Tibial artery (tissue), 4 donors: ENCODE results near the gene CD8B2.
"Not testable (repeated sequence)": the region's sequence is repeated elsewhere in the genome, so short reads cannot be mapped to it uniquely, and the experiment has no call there.

Source experiments
- DNase-seq, 2 donors: peaks; one replicate each; pipeline ENCODE4 v3.0.0-alpha.2; 2019
- H3K27ac ChIP-seq, 2 donors: fragments of 200-600 bp; sonication (generic) in 1 of 2; 1 replicate in 1 of 2; 2 replicates in 1 of 2; pipeline ENCODE4 v1.5.1; 2018 to 2019; ENCODE audit warnings: mild to moderate bottlenecking in 1 of 2
- H3K27me3 ChIP-seq, 2 donors: fragments of 200-600 bp; sonication (generic) in 1 of 2; one replicate each; pipeline versions ENCODE4 v1.5.1 to v1.6.0; 2016 to 2019
- H3K36me3 ChIP-seq, 3 donors: fragments of 200-600 bp; sonication (generic) in 2 of 3; one replicate each; pipeline ENCODE4 v1.5.1; 2016 to 2019; ENCODE audit warnings: mild to moderate bottlenecking in 2 of 3
- H3K4me1 ChIP-seq, 4 donors: fragments of 200-600 bp; sonication (generic) in 2 of 4; 1 replicate in 3 of 4; 2 replicates in 1 of 4; pipeline ENCODE4 v1.5.1; 2016 to 2019
- H3K4me3 ChIP-seq, 2 donors: fragments of 200-600 bp; sonication (generic) in 1 of 2; 1 replicate in 1 of 2; 2 replicates in 1 of 2; pipeline ENCODE4 v1.5.1; 2018 to 2019; ENCODE audit warnings: mild to moderate bottlenecking in 2 of 2
- H3K9me3 ChIP-seq, 3 donors: fragments of 200-600 bp; sonication (generic) in 1 of 3; one replicate each; pipeline ENCODE4 v1.5.1; 2016 to 2019
- intact Hi-C: fragments of 100-400 bp; cut with DNase I; formaldehyde crosslinking; loops from one replicate; pipeline ENCODE4 v1.15.0; 2023; ENCODE audit warnings: low total_unique reads
- TF ChIP-seq, protein P1 (sequence below), 2 experiments: fragments of 200-600 bp in 1 of 2; fragments of 450-650 bp in 1 of 2; IDR thresholded peaks; one replicate each; pipeline ENCODE4 v1.5.1; 2017 to 2019; ENCODE audit warnings: antibody characterized with exemption in 2 of 2, mild to moderate bottlenecking in 1 of 2, moderate library complexity in 1 of 2

CD8B2 gene

DNA sequence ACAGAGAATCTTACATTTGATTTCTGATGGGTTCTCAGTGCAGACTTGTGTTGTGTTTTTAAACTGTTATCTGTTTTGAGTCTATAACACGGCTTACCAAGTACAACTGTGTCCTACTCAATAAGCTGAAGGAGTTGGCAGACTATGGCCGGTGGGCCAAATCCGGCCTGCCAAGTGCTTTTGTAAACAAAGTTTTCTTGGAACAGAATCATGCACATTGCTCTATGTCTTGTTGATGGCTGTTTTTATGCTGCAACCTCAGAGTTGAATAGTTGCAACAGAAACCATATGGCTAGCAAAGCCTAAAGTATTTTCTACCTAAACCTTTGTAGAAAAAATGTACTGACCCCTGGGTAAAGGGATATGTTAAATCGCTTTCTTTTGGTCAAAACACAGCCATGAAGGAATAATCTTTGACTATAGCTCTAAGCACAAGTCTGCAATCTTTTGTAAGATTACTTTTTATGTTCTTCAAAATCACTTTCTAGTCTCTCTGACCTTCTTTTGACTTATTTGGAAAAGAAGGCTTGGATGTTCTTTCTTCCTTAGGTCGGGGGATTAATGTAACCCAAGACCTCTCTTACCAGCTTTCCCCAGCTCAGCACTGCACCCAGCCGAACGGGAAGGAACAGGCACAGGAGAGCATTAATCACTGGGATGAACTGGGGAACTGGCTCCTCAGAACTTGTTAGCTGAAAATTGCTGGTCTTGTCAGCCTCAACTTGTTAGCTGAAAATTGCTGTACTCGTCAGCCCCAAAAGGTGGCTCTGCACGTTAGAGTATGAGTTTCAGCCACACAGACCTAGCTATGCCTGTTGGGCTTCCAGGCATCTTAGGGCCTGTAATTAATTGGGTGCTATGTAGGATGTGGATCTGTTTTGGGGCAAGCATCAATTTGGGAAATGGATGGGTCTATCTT lies 75.4 kb downstream of the CD8B2 start:
- intact Hi-C loops: no loop called here
- no peak for DNase-seq
- TF ChIP-seq, protein P1, sequence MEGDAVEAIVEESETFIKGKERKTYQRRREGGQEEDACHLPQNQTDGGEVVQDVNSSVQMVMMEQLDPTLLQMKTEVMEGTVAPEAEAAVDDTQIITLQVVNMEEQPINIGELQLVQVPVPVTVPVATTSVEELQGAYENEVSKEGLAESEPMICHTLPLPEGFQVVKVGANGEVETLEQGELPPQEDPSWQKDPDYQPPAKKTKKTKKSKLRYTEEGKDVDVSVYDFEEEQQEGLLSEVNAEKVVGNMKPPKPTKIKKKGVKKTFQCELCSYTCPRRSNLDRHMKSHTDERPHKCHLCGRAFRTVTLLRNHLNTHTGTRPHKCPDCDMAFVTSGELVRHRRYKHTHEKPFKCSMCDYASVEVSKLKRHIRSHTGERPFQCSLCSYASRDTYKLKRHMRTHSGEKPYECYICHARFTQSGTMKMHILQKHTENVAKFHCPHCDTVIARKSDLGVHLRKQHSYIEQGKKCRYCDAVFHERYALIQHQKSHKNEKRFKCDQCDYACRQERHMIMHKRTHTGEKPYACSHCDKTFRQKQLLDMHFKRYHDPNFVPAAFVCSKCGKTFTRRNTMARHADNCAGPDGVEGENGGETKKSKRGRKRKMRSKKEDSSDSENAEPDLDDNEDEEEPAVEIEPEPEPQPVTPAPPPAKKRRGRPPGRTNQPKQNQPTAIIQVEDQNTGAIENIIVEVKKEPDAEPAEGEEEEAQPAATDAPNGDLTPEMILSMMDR (IDR thresholded peaks at IDR 0.05): no peak
- peaks cover 0 to 54% (median 34%) of the 10 kb centered on the region in 4 donors for H3K4me1 ChIP-seq
- peak overlapping the region; percentile 43 to 66 for H3K27ac ChIP-seq
- no peaks in the 10 kb centered on the region for H3K36me3 ChIP-seq
- no peaks in the 10 kb centered on the region for H3K9me3 ChIP-seq
- H3K27me3 ChIP-seq: no peaks in the 10 kb centered on the region
- no peak overlapping the region for H3K4me3 ChIP-seq

DNA sequence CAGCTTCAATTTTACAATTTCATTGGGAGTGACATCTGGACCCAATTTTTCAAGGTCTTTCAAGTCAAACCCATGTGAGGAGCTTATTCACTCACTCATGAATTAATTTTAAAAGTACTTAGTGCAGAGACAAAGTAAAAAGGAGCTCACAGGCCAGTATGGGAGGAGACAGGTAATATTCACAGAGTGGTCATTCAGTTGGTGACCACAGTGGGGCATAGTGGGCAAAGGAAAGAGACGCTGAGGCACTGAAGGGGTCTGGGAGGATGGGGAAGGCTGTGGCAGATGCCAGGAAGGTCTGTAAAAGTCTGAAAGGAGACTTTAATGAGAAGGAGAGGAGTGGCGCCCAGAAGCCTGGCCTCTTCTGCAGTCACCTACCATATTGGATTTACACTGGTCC lies 76.0 kb downstream of the CD8B2 start:
- Histone ChIP-seq H3K4me1 (peaks cover 0 to 54% (median 34%) of the 10 kb centered on the region in 4 donors), H3K27ac (peak overlapping the region; percentile 43 to 66), H3K4me3 (no peak overlapping the region), H3K36me3 (no peaks in the 10 kb centered on the region), H3K9me3 (no peaks in the 10 kb centered on the region), H3K27me3 (no peaks in the 10 kb centered on the region)
- TF ChIP-seq, protein P1 (IDR thresholded peaks at IDR 0.05): no peak
- intact Hi-C loops: no loop called here
- no peak for DNase-seq

DNA sequence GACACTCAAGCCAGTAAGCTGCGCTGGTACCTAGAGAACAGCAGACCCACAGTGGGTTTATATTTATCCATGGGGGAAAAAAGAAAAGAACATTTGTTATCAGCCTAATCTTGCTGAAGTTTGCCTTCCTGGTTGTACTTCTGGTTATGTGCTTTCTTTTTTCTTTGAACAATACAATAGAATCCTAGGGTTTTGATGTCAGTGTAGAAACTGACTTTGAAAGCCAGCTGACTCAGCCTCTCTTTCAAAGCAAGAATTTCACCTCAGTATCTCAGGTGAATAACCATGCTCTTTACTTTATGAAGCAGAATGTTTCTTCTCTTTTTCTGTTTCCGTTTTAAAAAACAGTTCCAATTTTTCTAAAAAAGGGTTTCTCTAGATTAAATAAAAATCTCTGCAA lies 78.4 kb downstream of the CD8B2 start:
- Histone ChIP-seq H3K27me3 (no peaks in the 10 kb centered on the region), H3K36me3 (no peaks in the 10 kb centered on the region), H3K9me3 (no peaks in the 10 kb centered on the region), H3K27ac (peak overlapping the region in 1 of 2 donors; percentile 1), H3K4me3 (no peak overlapping the region), H3K4me1 (peaks cover 0 to 39% (median 27%) of the 10 kb centered on the region in 4 donors)
- TF ChIP-seq, protein P1 (IDR thresholded peaks at IDR 0.05): no peak
- intact Hi-C loops: no loop called here
- DNase-seq: no peak

DNA sequence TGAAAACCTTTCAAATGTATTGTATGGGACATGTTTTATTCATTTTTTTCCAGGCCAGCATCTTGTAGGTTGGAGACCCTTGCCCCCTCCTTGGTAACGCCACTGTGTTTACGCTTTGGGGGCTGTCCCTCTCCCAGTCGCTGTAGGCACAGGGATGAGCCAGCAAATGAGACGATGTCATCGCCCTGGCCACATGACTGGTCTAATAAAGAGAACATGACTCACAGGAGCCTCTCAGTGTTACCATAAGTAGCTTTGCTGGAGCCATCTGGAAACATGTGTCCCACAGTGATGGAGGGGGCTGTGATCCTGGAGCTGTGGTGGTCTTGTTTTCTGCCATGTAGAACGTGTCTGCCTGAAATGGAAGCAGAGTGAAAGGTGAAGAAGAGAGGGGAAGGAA lies 78.9 kb downstream of the CD8B2 start:
- TF ChIP-seq, protein P1 (IDR thresholded peaks at IDR 0.05): no peak
- Histone ChIP-seq H3K4me3 (no peak overlapping the region), H3K27ac (peak overlapping the region in 1 of 2 donors; percentile 14), H3K36me3 (no peaks in the 10 kb centered on the region), H3K27me3 (no peaks in the 10 kb centered on the region), H3K9me3 (no peaks in the 10 kb centered on the region), H3K4me1 (peaks cover 0 to 35% (median 23%) of the 10 kb centered on the region in 4 donors)
- intact Hi-C loops: no loop called here
- DNase-seq: peak in 1 of 2 donors; percentile 65

DNA sequence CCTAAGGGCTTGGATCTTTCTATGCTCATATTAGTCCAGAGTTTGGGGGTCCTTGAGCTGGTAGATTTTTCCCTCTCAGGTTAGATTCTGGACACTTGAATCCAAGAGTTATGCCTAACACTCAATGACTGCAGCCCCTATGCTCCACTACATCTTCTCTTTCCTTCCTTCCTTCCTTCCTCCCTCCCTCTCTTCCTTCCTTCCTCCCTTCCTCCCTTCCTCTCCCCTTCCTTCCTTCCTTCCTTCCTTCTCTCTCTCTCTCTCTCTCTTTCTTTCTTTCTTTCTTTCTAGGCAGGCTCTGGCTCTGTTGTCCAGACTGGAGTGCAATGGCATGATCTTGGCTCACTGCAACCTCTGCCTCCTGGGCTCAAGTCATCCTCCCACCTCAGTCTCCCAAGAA lies 79.3 kb downstream of the CD8B2 start:
- Histone ChIP-seq H3K4me1 (peaks cover 0 to 30% (median 20%) of the 10 kb centered on the region in 4 donors), H3K27ac (peak overlapping the region in 1 of 2 donors; percentile 14)
- intact Hi-C loops, H3K4me3 ChIP-seq, DNase-seq, H3K36me3 ChIP-seq, H3K27me3 ChIP-seq, H3K9me3 ChIP-seq: not testable (repeated sequence)

DNA sequence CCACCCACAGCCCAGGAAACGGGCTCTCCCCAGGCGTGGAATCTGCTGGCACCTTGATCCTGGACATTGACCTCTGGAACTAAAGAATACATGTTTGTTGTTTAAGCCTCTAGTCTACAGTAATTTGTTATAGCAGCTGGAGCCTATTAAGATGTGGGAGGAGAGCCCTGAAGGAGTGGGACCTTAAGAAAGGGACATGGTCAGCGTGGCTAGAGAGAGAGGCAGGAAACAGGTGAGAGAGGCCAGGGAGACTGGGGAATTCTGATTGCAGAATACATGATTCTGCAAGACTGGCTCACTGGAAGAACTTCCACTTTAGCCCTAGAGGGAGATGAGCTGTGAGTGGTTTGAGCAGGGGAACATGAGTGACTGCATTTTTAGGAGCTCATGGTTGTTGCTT lies 83.2 kb downstream of the CD8B2 start:
- intact Hi-C loops: no loop called here
- H3K4me3 ChIP-seq: no peak overlapping the region
- no peaks in the 10 kb centered on the region for H3K27me3 ChIP-seq
- no peaks in the 10 kb centered on the region for H3K36me3 ChIP-seq
- DNase-seq: no peak
- no peaks in the 10 kb centered on the region for H3K9me3 ChIP-seq
- TF ChIP-seq, protein P1 (IDR thresholded peaks at IDR 0.05): no peak
- H3K4me1 ChIP-seq: peaks cover 0 to 11% (median 5%) of the 10 kb centered on the region in 4 donors
- H3K27ac ChIP-seq: no peak overlapping the region
